CD4-positive, alpha-beta T cell treated with Interleukin-1 beta for 1 hour (primary cell): Measurements from ENCODE around the gene GCHFR.

Source experiments
- DNase-seq, 2 donors: peaks; one replicate each; pipeline ENCODE4 v3.0.0-alpha.2; 2020 to 2022

The GCHFR gene

DNA sequence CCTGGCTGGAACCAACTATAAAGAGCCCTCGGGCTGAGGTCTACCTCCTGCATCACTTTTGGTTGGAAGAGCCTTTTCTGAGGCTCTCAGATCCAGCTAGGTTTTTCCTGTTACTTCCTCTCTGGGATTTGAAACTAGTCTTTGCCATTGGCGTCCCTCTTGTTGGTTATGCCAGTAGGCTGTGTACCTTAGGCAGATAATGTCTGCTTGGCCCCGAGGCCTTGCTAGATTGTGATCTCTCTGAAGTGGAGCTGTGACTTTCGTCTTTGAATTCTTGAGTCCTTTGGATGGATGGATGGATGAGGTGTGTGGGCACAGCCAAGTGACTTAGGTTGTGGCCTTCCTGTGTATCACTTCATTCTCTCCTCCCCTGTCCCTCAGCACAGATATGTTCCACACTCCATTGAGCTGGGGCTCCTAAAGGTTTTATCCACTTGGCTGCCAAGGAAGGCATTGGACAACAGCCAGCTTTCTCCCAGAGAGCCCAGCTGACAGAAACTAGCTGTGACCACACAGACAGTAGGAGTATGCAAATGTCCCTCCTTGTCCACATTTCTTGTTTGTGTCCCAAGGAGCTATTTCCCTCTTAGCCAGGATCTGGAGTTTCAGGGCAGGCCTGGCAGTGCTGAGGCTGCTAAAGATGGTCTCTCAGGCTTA, 51.3 kb downstream of the GCHFR start:
- no peak for DNase-seq
